HG03354 (cell line): Measurements from ENCODE around the gene IL4.
A peak's percentile ranks its signal among the peaks of the same experiment; 100 is the strongest.
"Not testable (repeated sequence)": the region's sequence is repeated elsewhere in the genome, so short reads cannot be mapped to it uniquely, and the experiment has no call there.

ENCODE experiments used
- ATAC-seq: cut with Tn5 transposase; IDR thresholded peaks from one replicate; pipeline ENCODE4 v1.9.1; 2021; ENCODE audit warnings: mild to moderate bottlenecking; ENCODE audit not compliant: unreplicated experiment, poor library complexity, severe bottlenecking

Gene IL4

DNA sequence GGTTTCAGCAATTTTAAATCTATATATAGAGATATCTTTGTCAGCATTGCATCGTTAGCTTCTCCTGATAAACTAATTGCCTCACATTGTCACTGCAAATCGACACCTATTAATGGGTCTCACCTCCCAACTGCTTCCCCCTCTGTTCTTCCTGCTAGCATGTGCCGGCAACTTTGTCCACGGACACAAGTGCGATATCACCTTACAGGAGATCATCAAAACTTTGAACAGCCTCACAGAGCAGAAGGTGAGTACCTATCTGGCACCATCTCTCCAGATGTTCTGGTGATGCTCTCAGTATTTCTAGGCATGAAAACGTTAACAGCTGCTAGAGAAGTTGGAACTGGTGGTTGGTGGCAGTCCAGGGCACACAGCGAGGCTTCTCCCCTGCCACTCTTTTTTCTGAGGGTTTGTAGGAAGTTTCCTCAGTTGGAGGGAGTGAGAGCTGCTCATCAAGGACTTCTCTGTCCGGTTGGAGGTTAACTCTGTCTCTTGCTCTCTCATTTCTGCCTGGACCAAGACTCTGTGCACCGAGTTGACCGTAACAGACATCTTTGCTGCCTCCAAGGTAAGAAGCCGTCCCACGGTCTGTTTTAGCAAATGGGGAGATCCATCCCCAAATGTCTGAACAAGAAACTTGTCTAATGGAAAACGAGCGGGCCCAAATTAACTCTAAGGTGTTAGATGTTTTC lies at the start of gene IL4:
Gene IL4 (plus strand): TSS at position 51 of the 692 bp plus-strand sequence. CDS start 62 bp downstream, at position 113.
- no peak for ATAC-seq

DNA sequence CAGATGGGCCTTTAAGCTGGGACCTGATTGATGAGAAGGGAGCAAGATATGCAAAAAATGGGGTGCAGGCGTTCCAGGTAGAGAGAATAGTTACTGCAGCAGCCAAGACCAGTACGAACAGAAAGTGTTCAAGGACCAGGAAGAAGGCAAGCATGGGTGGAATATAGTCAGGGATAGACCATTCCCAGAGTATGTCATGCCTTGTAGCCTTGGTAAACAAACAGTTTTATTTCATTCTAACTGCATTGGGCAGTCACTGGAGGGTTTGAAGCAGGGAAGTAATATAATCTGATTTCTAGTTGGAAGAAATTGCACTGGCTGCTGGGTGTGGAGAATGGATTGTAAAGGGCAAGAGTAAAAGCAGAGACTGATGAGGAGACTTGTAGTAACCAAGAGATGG lies 46.3 kb upstream of the IL4 start:
- ATAC-seq: no peak

GRCh38 chr5:132628814-132629213 lies 45.0 kb upstream of the IL4 start:
- ATAC-seq: no peak

- peak; percentile 59 for ATAC-seq
These were observed 44.4 kb upstream of the IL4 start for GRCh38 chr5:132629230-132629944.

DNA sequence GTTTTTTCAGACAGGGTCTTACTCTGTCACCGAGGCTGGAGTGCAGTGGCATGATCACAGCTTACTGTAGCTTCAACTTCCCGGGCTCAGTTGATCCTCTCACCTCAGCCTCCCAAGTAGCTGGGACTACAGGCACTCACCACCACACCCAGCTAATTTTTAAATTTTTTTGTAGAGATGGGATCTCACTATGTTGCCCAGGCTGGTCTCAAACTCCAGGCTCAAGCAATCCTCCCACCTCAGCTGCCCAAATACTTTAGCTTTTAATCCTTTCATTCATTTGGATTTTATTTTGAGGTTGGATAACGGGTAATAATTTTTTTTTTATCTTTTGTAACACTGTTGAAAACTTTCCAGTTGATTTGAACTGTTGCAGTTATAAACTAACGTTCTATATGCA lies 40.2 kb upstream of the IL4 start:
- not testable (repeated sequence) for ATAC-seq

DNA sequence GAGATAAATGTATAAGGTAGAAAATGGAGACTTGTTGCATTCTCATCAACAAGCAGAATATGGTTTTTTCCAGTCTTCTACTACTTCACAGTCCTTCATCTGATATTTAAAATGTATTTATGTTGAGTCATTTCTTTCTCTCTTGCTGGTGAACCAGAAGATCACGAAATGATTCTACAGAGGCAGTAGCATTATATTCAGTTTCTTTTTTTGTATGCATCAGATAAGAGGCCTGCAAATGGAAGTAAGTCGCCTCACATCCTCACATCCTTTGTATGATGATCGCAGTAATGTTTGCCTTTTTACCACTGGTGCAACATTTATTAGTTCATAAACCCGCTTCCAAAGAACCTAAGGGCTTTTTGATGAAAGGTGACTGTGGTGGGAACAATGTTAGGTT lies 37.9 kb upstream of the IL4 start:
- ATAC-seq: peak; percentile 54

DNA sequence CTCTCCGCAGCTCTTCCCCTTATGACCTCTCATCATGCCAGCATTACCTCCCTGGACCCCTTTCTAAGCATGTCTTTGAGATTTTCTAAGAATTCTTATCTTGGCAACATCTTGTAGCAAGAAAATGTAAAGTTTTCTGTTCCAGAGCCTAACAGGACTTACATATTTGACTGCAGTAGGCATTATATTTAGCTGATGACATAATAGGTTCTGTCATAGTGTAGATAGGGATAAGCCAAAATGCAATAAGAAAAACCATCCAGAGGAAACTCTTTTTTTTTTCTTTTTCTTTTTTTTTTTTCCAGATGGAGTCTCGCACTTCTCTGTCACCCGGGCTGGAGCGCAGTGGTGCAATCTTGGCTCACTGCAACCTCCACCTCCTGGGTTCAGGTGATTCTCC lies 36.5 kb upstream of the IL4 start:
- no peak for ATAC-seq

GRCh38 chr5:132639706-132640130 lies 34.1 kb upstream of the IL4 start:
- peak; percentile 68 for ATAC-seq

DNA sequence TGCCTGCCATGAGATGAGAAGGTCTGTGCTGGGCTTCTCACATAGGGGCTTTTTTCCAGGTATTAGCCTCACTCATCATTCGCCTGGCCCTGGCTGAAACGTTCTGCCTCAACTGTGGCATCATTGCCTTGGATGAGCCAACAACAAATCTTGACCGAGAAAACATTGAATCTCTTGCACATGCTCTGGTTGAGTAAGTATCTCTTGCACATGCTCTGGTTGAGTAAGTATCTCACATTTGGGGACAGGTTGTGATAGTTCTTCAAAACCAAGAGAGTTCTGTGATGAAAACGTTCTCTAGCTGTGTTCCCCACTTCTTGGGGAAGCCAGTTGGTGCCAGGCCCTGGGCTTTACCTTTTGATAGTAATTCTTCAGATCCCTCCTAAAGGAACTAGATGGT lies 33.2 kb upstream of the IL4 start:
- no peak for ATAC-seq

GRCh38 chr5:132641241-132641723 lies 32.5 kb upstream of the IL4 start:
- no peak for ATAC-seq

DNA sequence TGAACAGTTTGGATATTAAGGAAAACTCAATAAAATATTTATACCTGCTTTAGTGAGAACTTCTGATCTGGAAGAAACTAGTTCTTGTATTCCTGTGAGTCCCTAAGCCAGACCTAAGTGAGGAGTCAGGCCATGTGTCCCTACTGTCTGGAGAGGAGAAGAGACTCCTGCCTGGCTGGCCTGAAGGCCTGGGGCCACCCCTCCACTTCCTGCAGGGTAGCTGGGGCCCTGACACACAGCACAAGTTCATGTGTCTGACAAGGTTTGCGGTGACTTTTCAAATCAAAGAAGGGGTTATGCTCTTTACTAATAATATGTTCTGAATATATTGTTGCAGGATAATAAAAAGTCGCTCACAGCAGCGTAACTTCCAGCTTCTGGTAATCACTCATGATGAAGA lies 31.9 kb upstream of the IL4 start:
- ATAC-seq: no peak

- ATAC-seq: no peak
These were observed 29.6 kb upstream of the IL4 start for GRCh38 chr5:132644177-132644576.

GRCh38 chr5:132646583-132647266 lies 27.1 kb upstream of the IL4 start:
- no peak for ATAC-seq

GRCh38 chr5:132647473-132647872 lies 26.3 kb upstream of the IL4 start:
- no peak for ATAC-seq

DNA sequence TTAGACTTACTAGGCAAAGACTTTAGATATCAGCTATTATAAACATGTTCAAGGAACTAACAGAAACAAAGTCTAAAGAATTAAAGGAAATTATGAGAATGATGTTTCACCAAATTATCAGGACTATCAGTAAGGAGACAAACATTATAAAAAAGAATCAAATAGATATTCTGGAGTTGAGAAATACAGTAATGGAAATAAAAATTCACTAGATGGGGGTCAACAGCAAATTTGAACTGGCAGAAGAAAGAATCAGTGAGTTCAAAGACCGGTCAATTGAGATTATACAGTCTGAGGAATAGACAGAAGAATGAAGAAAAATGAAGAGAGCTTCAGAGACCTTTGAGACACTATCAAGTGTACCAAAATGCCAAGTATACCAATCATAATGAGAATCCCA lies 25.4 kb upstream of the IL4 start:
- ATAC-seq: no peak

- no peak for ATAC-seq
These were observed 21.8 kb upstream of the IL4 start for GRCh38 chr5:132651838-132652469.

DNA sequence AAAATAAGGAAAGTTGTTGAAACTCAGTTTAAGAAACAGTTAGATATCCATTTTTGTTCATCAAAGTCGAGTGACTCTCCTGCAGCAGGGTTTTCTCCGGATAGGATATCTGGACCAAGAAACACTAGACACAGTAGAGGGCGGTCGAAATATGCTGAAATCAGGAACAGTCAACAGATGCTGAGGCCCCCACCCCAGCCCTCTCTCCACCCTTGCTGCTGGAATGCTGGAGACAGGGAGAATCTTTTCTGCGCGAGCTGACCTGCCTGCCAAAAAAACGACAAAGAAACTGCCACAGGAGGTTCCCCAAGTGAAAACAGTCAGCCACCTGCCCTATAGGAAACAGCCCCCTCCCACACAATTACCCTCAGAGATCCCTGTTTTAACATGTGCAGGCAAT lies 20.1 kb upstream of the IL4 start:
- ATAC-seq: no peak

GRCh38 chr5:132655821-132656773 lies 17.7 kb upstream of the IL4 start:
- ATAC-seq: peak; percentile 37

GRCh38 chr5:132656774-132657355 lies 16.9 kb upstream of the IL4 start:
- ATAC-seq: peak; percentile 4
